Mucosa of descending colon (tissue), 3 donors: ENCODE results near the gene VMP1. TPM values are rescaled to one million over a fixed set of nuclear protein-coding genes. Genes with fewer than 3 reads are reported as not detected.
"Not testable (repeated sequence)": the region's sequence is repeated elsewhere in the genome, so short reads cannot be mapped to it uniquely, and the experiment has no call there.

Experiments
- ATAC-seq: fragments of 200-7000 bp; cut with Tn5 transposase; one replicate; pipeline ENCODE4 v1.9.1; 2020; ENCODE audit warnings: mild to moderate bottlenecking, moderate library complexity
- DNase-seq, 3 donors: peaks; one replicate each; pipeline ENCODE4 v3.0.0-alpha.2; 2020
- H3K36me3 ChIP-seq: fragments of 200-600 bp; one replicate; pipeline ENCODE4 v1.8.0; 2021; ENCODE audit warnings: low read depth, mild to moderate bottlenecking
- H3K4me1 ChIP-seq: fragments of 200-600 bp; one replicate; pipeline ENCODE4 v1.8.0; 2021; ENCODE audit warnings: low read depth, mild to moderate bottlenecking
- H3K4me3 ChIP-seq: fragments of 200-600 bp; one replicate; pipeline ENCODE4 v1.8.0; 2021; ENCODE audit warnings: mild to moderate bottlenecking
- H3K9me3 ChIP-seq: fragments of 200-600 bp; one replicate; pipeline ENCODE4 v1.8.0; 2021; ENCODE audit warnings: mild to moderate bottlenecking
- CTCF ChIP-seq: fragments of 200-600 bp; IDR thresholded peaks from one replicate; pipeline ENCODE4 v1.8.0; 2022; ENCODE audit warnings: antibody characterized with exemption, mild to moderate bottlenecking
- intact Hi-C, 2 donors: fragments of 100-400 bp; cut with DNase I in 1 of 2; cut with micrococcal nuclease in 1 of 2; formaldehyde crosslinking; loops; one replicate each; pipeline versions ENCODE4 v1.11.0 to v1.11.1; 2022; cut with DNase I, micrococcal nuclease
- total RNA-seq, 3 donors: library from RNA; stranded (reverse); fragmentation: NEBNext Ultra II Directional in 2 of 3; extraction: Animal tissue kit (Norgen Biotek cat#: 25700) in 2 of 3; gene quantifications; one replicate each; pipeline versions ENCODE4 v1.2.1 to v1.2.4, GENCODE V29; 2021 to 2023
- donor health status: DM: no; HTN: no; CAD: no; lungs with moderate emphysema.
- donor health status: DM: no; HTN: no; CAD: no.
- donor health status: DM: no; HTN: yes; CAD: no.

Gene VMP1
- total RNA-seq, 3 donors from 2014 or later, result 257 to 361 (median 266) TPM

GRCh38 chr17:59783221-59784047 is 76.0 kb downstream of the VMP1 start:
- peaks cover 29% of the 10 kb centered on the region for H3K4me1 ChIP-seq
- TF ChIP-seq CTCF, result no peak
- H3K4me3 ChIP-seq, result no peak overlapping the region
- no peaks in the 10 kb centered on the region for H3K9me3 ChIP-seq
- no peak for DNase-seq
- intact Hi-C loops, result loop anchor here in 1 of 2 donors (10.0 kb wide), 1 partner anchor 51 kb away; no protein-coding TSS in a partner anchor
- ATAC-seq, result no peak
- H3K36me3 ChIP-seq, result peaks cover 8% of the 10 kb centered on the region

- Histone ChIP-seq H3K4me3 (no peak overlapping the region), H3K9me3 (no peaks in the 10 kb centered on the region), H3K4me1 (peaks cover 29% of the 10 kb centered on the region), H3K36me3 (peaks cover 8% of the 10 kb centered on the region)
- ATAC-seq (no peak), DNase-seq (no peak)
- intact Hi-C loops, result loop anchor here in 1 of 2 donors (10.0 kb wide), 1 partner anchor 50 kb away; no protein-coding TSS in a partner anchor
- TF ChIP-seq CTCF, result no peak
Measured at GRCh38 chr17:59785091-59785799, 77.8 kb downstream of the VMP1 start.

- H3K4me1 ChIP-seq, result peaks cover 29% of the 10 kb centered on the region
- ATAC-seq, result no peak
- no peak overlapping the region for H3K4me3 ChIP-seq
- TF ChIP-seq CTCF, result no peak
- intact Hi-C loops, result loop anchor here in 1 of 2 donors (10.0 kb wide), 1 partner anchor 49 kb away; no protein-coding TSS in a partner anchor
- no peaks in the 10 kb centered on the region for H3K9me3 ChIP-seq
- DNase-seq, result no peak
- H3K36me3 ChIP-seq, result peaks cover 8% of the 10 kb centered on the region
Measured at GRCh38 chr17:59786213-59786535, 78.7 kb downstream of the VMP1 start.

- H3K4me3 ChIP-seq, result no peak overlapping the region
- peak; percentile 96 for ATAC-seq
Measured at GRCh38 chr17:59786536-59787319, 79.3 kb downstream of the VMP1 start.

GRCh38 chr17:59789849-59790248 is 82.4 kb downstream of the VMP1 start:
- intact Hi-C loops, result loop anchor here in 1 of 2 donors (10.0 kb wide), 1 partner anchor 45 kb away; no protein-coding TSS in a partner anchor
- H3K9me3 ChIP-seq, H3K4me3 ChIP-seq, H3K36me3 ChIP-seq, ATAC-seq, DNase-seq: not testable (repeated sequence)
- peaks cover 29% of the 10 kb centered on the region for H3K4me1 ChIP-seq

More at GRCh38 chr17:59786536-59787319, 79.3 kb downstream of the VMP1 start:
- Histone ChIP-seq H3K4me1 (peaks cover 29% of the 10 kb centered on the region), H3K36me3 (peaks cover 8% of the 10 kb centered on the region), H3K9me3 (no peaks in the 10 kb centered on the region)
- TF ChIP-seq CTCF, result no peak
- peak in 1 of 3 donors; percentile 82 for DNase-seq
- intact Hi-C loops, result loop anchor here in 1 of 2 donors (10.0 kb wide), 1 partner anchor 48 kb away; no protein-coding TSS in a partner anchor

GRCh38 chr17:59790418-59790817 is 83.0 kb downstream of the VMP1 start:
- H3K4me1 ChIP-seq, result peaks cover 26% of the 10 kb centered on the region
- ATAC-seq, DNase-seq, H3K9me3 ChIP-seq, H3K36me3 ChIP-seq, H3K4me3 ChIP-seq, intact Hi-C loops: not testable (repeated sequence)
